ENCODE data around the gene CELSR1.

CELSR1 gene

DNA sequence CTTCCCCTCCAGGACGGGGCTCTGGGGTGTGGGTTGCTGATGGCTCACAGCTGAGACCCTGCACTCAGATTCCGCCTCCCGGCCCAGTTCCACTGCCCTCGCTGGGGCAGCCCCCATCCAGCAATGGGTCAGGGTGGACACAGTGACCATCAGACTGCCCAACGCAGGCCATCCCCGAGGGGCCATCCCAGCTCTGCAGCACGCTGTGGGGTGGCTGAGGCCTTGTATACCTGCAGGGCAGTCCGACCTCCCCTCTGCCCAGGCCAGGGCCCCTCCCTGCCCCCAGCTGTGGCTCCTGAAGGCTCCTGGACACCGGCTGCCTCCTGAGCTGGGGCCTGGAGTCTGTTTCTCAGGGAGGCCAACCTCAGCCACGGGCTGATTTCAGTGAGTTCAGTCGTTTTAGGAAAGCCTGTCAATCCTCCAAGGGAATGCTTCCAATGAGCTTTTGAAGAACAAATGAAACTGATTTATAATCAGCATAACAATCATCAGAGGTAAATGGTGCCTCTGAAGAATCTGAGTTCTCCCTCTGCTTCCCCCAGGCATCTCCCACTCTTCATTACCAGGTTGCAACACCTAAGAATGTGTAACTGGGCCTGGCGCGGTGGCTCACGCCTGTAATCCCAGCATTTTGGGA is 95.1 kb downstream of the CELSR1 start:
- no peak for DNase-seq (ENCODE audit: low spot score)

- no peak for DNase-seq (ENCODE audit: low spot score)
Measured at GRCh38 chr22:46439576-46440465, 97.6 kb downstream of the CELSR1 start.

GRCh38 chr22:46439111-46439510 is 98.3 kb downstream of the CELSR1 start:
- DNase-seq (ENCODE audit: low spot score): no peak

- DNase-seq (ENCODE audit: low spot score): no peak
Measured at GRCh38 chr22:46437671-46438440, 99.6 kb downstream of the CELSR1 start.

GRCh38 chr22:46436595-46437175 is 100.7 kb downstream of the CELSR1 start:
- DNase-seq (ENCODE audit: low spot score): no peak

DNA sequence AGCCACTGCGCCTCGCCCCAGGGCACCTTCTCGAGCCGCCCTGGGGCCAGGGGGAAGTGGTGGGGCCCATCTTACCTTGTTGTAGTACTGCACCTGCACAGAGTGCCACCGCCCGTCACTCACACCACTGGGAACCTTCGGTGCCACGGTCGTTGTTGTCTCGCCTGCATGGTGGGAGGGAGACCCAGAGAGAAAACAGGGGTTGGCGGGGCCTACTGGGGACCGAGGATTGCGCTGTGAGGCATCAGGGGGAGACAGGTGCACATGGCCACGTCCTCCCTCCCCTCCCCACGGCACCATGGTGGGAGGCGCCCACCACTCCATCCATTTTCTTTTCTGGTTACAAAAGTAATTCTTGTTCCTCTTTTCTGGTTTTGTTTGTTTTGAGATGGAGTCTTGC is 104.1 kb downstream of the CELSR1 start:
- DNase-seq (ENCODE audit: low spot score): no peak

GRCh38 chr22:46432164-46433068 is 105.0 kb downstream of the CELSR1 start:
- no peak for DNase-seq (ENCODE audit: low spot score)

DNA sequence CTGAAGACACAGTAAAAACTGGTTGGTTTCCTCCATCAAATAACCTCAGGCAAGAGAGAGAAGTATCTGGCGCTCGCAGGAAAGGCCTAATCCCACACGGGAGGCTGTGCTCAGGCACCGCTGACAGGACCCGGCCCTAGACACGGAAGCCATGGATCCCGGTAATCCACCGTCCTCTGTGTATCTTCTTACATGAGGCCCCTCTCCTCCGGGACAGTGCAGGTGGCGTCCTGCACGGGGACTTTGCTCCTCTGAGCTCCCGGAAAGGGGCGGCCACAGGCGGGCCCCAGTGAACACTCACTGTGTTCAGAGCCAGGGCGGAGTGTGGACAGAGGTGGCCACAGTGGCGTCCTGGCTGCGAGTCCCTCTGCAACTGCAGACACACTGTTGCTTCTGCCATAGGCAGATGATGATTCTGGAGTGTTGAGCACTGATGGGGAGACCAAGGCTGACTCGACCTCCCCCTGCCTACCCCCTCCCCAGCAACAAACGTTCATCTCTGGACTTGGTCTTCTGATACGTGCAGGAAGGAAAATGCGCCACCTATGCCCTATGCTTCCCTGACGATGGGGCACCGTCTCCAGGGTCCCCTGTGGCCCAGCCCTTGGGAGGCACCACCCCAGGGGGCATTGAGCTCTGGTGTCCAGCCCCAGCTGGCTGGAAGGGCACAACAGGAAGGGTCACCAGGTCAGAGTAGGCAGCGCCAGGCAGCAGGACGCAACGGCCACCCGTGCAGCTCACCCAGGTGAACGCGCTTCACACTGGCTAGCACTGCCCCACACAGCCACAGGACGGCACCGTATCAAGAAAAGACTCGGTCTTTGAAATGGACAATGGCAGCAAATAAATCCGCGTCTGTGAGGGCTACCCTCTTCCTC is 106.2 kb downstream of the CELSR1 start:
- DNase-seq (ENCODE audit: low spot score): no peak

- DNase-seq (ENCODE audit: low spot score): no peak
Measured at GRCh38 chr22:46429325-46429853, 108.0 kb downstream of the CELSR1 start.

GRCh38 chr22:46428602-46429324 is 108.7 kb downstream of the CELSR1 start:
- no peak for DNase-seq (ENCODE audit: low spot score)

GRCh38 chr22:46428171-46428570 is 109.2 kb downstream of the CELSR1 start:
- no peak for DNase-seq (ENCODE audit: low spot score)

- no peak for DNase-seq (ENCODE audit: low spot score)
Measured at GRCh38 chr22:46425016-46425415, 112.4 kb downstream of the CELSR1 start.

DNA sequence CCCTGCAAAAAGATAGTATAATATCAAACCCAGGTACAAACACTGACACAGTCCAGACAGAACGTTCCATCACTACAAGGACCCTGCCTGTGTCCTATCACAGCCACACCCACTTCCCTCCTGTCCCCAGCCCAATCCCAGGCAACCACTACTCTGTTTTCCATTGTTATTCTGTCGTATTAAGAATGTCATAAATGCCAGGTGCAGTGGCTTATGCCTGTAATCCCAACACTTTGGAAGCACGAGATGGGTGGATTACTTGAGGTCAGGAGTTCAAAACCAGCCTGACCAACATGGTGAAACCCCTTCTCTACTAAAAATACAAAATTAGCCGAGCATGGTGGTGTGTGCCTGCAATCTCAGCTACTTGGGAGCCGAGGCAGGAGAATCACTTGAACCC is 112.9 kb downstream of the CELSR1 start:
- no peak for DNase-seq (ENCODE audit: low spot score)

DNA sequence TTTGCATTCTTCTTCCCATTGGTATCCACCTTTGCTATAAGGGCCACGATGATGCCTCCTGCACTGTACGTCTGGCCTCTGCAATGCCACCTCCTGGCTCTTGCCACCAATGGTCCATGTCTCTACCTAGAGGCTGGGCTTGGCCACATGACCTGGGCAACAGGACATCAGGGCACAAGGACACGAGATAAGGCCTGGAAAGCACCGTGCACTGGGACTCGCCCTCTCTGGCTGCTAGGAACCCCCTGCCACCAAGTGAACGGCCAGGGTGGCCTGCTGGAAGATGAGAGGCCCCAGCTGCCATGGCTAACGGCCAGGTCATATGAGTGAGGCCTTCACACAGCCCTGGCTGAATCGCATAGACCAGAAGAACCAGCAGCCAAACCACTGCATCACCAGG is 114.5 kb downstream of the CELSR1 start:
- no peak for DNase-seq (ENCODE audit: low spot score)

DNA sequence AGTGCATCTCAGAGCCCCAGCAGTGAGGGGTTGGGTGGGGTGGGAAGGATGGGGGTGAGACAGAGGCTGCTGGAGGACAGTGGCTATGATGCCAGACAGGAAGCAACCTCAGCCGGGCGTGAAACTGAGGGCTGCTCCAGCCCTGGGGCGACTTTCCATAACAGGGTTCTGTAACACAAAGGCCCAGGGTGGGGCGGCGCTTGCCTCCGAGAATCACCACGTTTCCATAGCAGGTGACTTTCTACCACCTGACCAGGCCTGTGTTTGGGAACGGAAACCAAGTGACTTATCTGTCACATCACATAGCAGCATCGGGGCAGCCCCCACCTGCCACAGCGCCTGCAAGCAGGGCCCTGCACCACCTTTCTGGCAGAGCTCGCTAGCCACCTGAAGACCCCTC is 116.2 kb downstream of the CELSR1 start:
- no peak for DNase-seq (ENCODE audit: low spot score)

DNA sequence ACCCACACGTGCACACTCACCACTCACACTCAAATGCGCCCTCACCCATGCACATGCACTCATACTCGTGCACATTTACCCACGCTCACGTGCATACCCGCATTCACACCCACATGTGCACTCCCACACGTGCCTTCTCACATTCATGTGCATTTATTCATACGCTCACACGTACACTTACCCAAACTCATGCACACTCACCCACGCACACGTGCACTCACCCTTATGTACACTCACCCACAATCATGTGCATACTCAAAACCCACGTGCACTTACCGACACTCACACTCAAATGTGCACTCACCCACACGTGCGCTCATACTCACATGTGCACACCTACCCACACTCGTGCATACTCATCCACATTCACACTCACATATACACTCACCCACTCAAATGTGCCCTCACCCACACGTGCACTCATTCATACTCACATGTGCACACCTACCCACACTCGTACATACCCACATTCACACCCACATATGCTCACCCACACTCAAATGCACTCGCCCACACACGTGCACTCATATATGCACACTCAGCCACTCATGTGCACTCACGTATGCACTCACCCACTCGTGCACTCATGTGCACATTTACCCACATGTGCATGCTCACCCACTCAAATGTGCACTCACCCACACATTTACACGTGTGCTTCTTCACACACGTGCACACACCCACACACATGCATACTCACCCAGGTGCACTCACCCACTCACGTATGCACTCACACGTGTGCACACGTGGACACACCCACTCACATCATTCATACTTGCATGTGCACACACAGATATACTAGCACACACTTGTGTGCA is 117.5 kb downstream of the CELSR1 start:
- DNase-seq (ENCODE audit: low spot score): no peak

- DNase-seq (ENCODE audit: low spot score): no peak
Measured at GRCh38 chr22:46418827-46419226, 118.6 kb downstream of the CELSR1 start.

DNA sequence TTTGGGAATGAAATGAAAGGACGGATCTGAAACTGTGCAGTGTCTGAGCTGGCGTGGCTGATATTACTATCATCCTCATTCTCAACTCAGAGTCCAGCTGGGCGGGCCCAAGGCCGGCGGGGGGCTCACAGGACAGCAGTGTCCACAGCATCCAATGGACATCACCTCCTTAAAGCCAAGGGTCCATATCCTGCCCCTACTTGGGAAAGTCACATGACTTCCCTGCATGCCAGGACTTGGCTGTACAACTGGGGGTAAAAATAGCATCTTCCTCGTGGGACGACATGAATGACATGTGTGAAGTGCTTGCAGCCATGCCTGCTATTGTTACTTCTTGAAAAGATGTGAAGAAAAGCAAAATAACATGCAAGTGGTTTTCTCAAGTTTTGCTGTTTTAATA is 119.7 kb downstream of the CELSR1 start:
- DNase-seq (ENCODE audit: low spot score): no peak

Measured in COLO829 (cell line).